PC-3 (cell line): Measurements from ENCODE around the gene HTT-AS. TPM values are rescaled to one million over a fixed set of nuclear protein-coding genes. Genes with fewer than 3 reads are reported as not detected.

Experiments used
- ATAC-seq: fragments of 200-7000 bp; cut with Tn5 transposase; 2 replicates; pipeline ENCODE4 v1.9.1; 2020; ENCODE audit warnings: mild to moderate bottlenecking, moderate library complexity
- BruUV-seq: library from RNA; stranded (reverse); fragments of 400-500 nt; replicated peaks from 2 replicates; lab custom pipeline; 2021; lab: Mats Ljungman, UMichigan
- CTCF ChIA-PET: fragments of 300-600 bp; sonication (Branson Sonifier 250); formaldehyde crosslinking; loops from one replicate; lab custom pipeline; 2022; ENCODE audit warnings: antibody characterized with exemption; lab: Charles Lee
- POLR2A ChIA-PET: fragments of 300-600 bp; sonication (Branson Sonifier 250); formaldehyde crosslinking; loops from one replicate; lab custom pipeline; 2022; ENCODE audit warnings: antibody characterized with exemption; ENCODE audit not compliant: unreplicated experiment; lab: Charles Lee
- DNase-seq: peaks from one replicate; pipeline ENCODE4 v3.0.0-alpha.2; 2015
- H2AFZ ChIP-seq: fragments of 300-600 bp; sonication (generic); 2 replicates; pipeline ENCODE4 v1.6.0; 2016; ENCODE audit warnings: antibody characterized with exemption, low read length
- H3F3A ChIP-seq: fragments of 300-600 bp; sonication (generic); one replicate; pipeline ENCODE4 v1.6.0; 2017; ENCODE audit warnings: antibody characterized with exemption, low read length, control low read depth, mild to moderate bottlenecking; ENCODE audit not compliant: unreplicated experiment
- H3K27ac ChIP-seq: fragments of 300-600 bp; sonication (generic); 2 replicates; pipeline ENCODE4 v1.5.1; 2016; ENCODE audit warnings: mild to moderate bottlenecking, low read length
- H3K27me3 ChIP-seq: fragments of 300-600 bp; sonication (generic); 2 replicates; pipeline ENCODE4 v1.6.1; 2016; ENCODE audit warnings: low read length, mixed read lengths
- H3K36me3 ChIP-seq: fragments of 300-600 bp; sonication (generic); 2 replicates; pipeline ENCODE4 v1.6.1; 2016; ENCODE audit warnings: low read depth, mixed run types, low read length, mixed read lengths
- H3K4me1 ChIP-seq: fragments of 300-600 bp; sonication (generic); 2 replicates; pipeline ENCODE4 v1.5.1; 2016; ENCODE audit warnings: low read length; ENCODE audit not compliant: insufficient read depth
- H3K4me2 ChIP-seq: fragments of 300-600 bp; sonication (generic); 2 replicates; pipeline ENCODE4 v1.6.0; 2016; ENCODE audit warnings: low read length
- H3K4me3 ChIP-seq: fragments of 300-600 bp; sonication (generic); 2 replicates; pipeline ENCODE4 v1.5.1; 2016; ENCODE audit warnings: mild to moderate bottlenecking, low read length, mixed read lengths
- H3K79me2 ChIP-seq: fragments of 300-600 bp; sonication (generic); 2 replicates; pipeline ENCODE4 v1.6.1; 2017; ENCODE audit warnings: low read length, mixed read lengths
- H3K9ac ChIP-seq: fragments of 300-600 bp; sonication (generic); 2 replicates; pipeline ENCODE4 v1.6.0; 2016; ENCODE audit warnings: mild to moderate bottlenecking, low read length
- H3K9me2 ChIP-seq: fragments of 300-600 bp; sonication (generic); replicated peaks from 2 replicates; pipeline ENCODE4 v1.6.1; 2016; ENCODE audit warnings: mixed run types, low read length, mixed read lengths
- H3K9me3 ChIP-seq: fragments of 300-600 bp; sonication (generic); 2 replicates; pipeline ENCODE4 v1.6.1; 2016; ENCODE audit warnings: low read length, mixed read lengths
- H4K20me1 ChIP-seq: fragments of 300-600 bp; sonication (generic); 2 replicates; pipeline ENCODE4 v1.6.1; 2016; ENCODE audit warnings: low read length, mixed read lengths
- CTCF ChIP-seq: fragments of 300-600 bp; sonication (generic); conservative IDR thresholded peaks from 2 replicates; pipeline ENCODE4 v1.5.1; 2017; ENCODE audit warnings: antibody characterized with exemption, low read depth, mild to moderate bottlenecking, low read length
- EZH2 ChIP-seq: fragments of 300-600 bp; sonication (generic); IDR thresholded peaks from one replicate; pipeline ENCODE4 v1.6.1; 2017; ENCODE audit warnings: antibody characterized with exemption, mild to moderate bottlenecking, low read length; ENCODE audit not compliant: unreplicated experiment
- EZH2phosphoT487 ChIP-seq: fragments of 300-600 bp; sonication (generic); IDR thresholded peaks from 2 replicates; pipeline ENCODE4 v1.6.1; 2018; ENCODE audit warnings: mild to moderate bottlenecking, antibody characterized with exemption, low read length, borderline replicate concordance
- intact Hi-C: fragments of 100-400 bp; cut with micrococcal nuclease; formaldehyde crosslinking; loops from 2 replicates; pipeline ENCODE4 v1.9.0; 2023
- total RNA-seq: library from RNA; depleted of rRNA; stranded (reverse); fragments of >200 nt; gene quantifications from 2 replicates; pipeline ENCODE4 v1.2.3, GENCODE V29; 2014

Gene HTT-AS
- total RNA-seq, 1 experiment from 2014 or later, result not detected

GRCh38 chr4:3067473-3068001 is 6.8 kb downstream of the HTT-AS start:
- DNase-seq, result no peak

GRCh38 chr4:3066836-3067400 is 7.4 kb downstream of the HTT-AS start:
- H3K4me2 ChIP-seq, result no peak overlapping the region
- no peak overlapping the region for H3K9ac ChIP-seq
- H3K79me2 ChIP-seq, result no peaks in the 10 kb centered on the region
- no peak overlapping the region for H3K27ac ChIP-seq
- BruUV-seq, result no TSS peak
- no peaks in the 10 kb centered on the region for H3K9me3 ChIP-seq
- TF ChIP-seq EZH2, result no peak
- TF ChIP-seq EZH2phosphoT487, result no peak
- TF ChIP-seq CTCF, result no peak
- H3K4me3 ChIP-seq, result no peak overlapping the region
- H3F3A ChIP-seq, result no peaks in the 10 kb centered on the region
- ATAC-seq (no peak), DNase-seq (no peak)
- no peaks in the 10 kb centered on the region for H3K27me3 ChIP-seq
- intact Hi-C loops, result no loop called here
- no peaks in the 10 kb centered on the region for H3K4me1 ChIP-seq
- ChIA-PET POLR2A (no interaction called here), CTCF (no interaction called here)
- no peak overlapping the region for H2AFZ ChIP-seq
- H4K20me1 ChIP-seq, result no peaks in the 10 kb centered on the region
- no peaks in the 10 kb centered on the region for H3K9me2 ChIP-seq
- no peaks in the 10 kb centered on the region for H3K36me3 ChIP-seq

More at GRCh38 chr4:3067473-3068001, 6.8 kb downstream of the HTT-AS start:
- Histone ChIP-seq H3K4me1 (no peaks in the 10 kb centered on the region), H3K36me3 (no peaks in the 10 kb centered on the region), H3K79me2 (no peaks in the 10 kb centered on the region), H3K9ac (no peak overlapping the region), H4K20me1 (no peaks in the 10 kb centered on the region), H3K9me3 (no peaks in the 10 kb centered on the region), H3K9me2 (no peaks in the 10 kb centered on the region), H3K27ac (no peak overlapping the region), H2AFZ (no peak overlapping the region), H3K4me2 (no peak overlapping the region), H3K4me3 (no peak overlapping the region), H3F3A (no peaks in the 10 kb centered on the region), H3K27me3 (no peaks in the 10 kb centered on the region)
- BruUV-seq, result no TSS peak
- POLR2A ChIA-PET, result no interaction called here
- intact Hi-C loops, result no loop called here
- TF ChIP-seq EZH2phosphoT487, result no peak
- TF ChIP-seq CTCF, result no peak
- no peak for TF ChIP-seq EZH2
- no peak for ATAC-seq
- CTCF ChIA-PET, result no interaction called here

- no TSS peak for BruUV-seq
- H3K9me3 ChIP-seq, result no peaks in the 10 kb centered on the region
- H3K9me2 ChIP-seq, result no peaks in the 10 kb centered on the region
- ATAC-seq (no peak), DNase-seq (no peak)
- no peaks in the 10 kb centered on the region for H3K79me2 ChIP-seq
- no peaks in the 10 kb centered on the region for H3F3A ChIP-seq
- no peak overlapping the region for H2AFZ ChIP-seq
- H4K20me1 ChIP-seq, result no peaks in the 10 kb centered on the region
- no peak overlapping the region for H3K4me3 ChIP-seq
- no peak overlapping the region for H3K27ac ChIP-seq
- no peak overlapping the region for H3K4me2 ChIP-seq
- H3K36me3 ChIP-seq, result no peaks in the 10 kb centered on the region
- POLR2A ChIA-PET, result no interaction called here
- H3K9ac ChIP-seq, result no peak overlapping the region
- CTCF ChIA-PET, result interaction anchor here (0.5 kb wide), 1 partner anchor 38 kb away, joined by 3 read pairs; no protein-coding TSS in a partner anchor
- intact Hi-C loops, result no loop called here
- no peaks in the 10 kb centered on the region for H3K4me1 ChIP-seq
- no peaks in the 10 kb centered on the region for H3K27me3 ChIP-seq
- TF ChIP-seq EZH2 (no peak), EZH2phosphoT487 (no peak), CTCF (no peak)
Observed at GRCh38 chr4:3065551-3065950, 8.8 kb downstream of the HTT-AS start.
